Activated naive CD8-positive, alpha-beta T cell (primary cell): ENCODE data around the gene HK1.

Experiments used
- H3K27ac Mint-ChIP-seq: one replicate; pipeline ENCODE4 v1.8.0; 2021; ENCODE audit warnings: mixed read lengths
- H3K27me3 Mint-ChIP-seq: one replicate; pipeline ENCODE4 v1.8.0; 2021; ENCODE audit warnings: mixed read lengths
- H3K36me3 Mint-ChIP-seq: one replicate; pipeline ENCODE4 v1.8.0; 2021; ENCODE audit warnings: mixed read lengths
- H3K4me1 Mint-ChIP-seq: one replicate; pipeline ENCODE4 v1.8.0; 2021; ENCODE audit warnings: low read depth, mixed read lengths
- H3K4me3 Mint-ChIP-seq: one replicate; pipeline ENCODE4 v1.8.0; 2021; ENCODE audit warnings: mild to moderate bottlenecking, mixed read lengths
- H3K9me3 Mint-ChIP-seq: one replicate; pipeline ENCODE4 v1.8.0; 2021; ENCODE audit warnings: low read depth, mixed read lengths

Gene HK1

GRCh38 chr10:69278446-69278963, at the start of gene HK1:
Gene HK1 (plus strand): TSS chr10:69278496.
- no peak within 1 kb of the TSS for H3K4me3 Mint-ChIP-seq
- H3K9me3 Mint-ChIP-seq, result no peaks in the 10 kb centered on the region
- H3K4me1 Mint-ChIP-seq, result no peaks in the 10 kb centered on the region
- H3K36me3 Mint-ChIP-seq, result no peaks in the 10 kb centered on the region
- no peak within 1 kb of the TSS for H3K27ac Mint-ChIP-seq
- peaks cover 3% of the 10 kb centered on the region for H3K27me3 Mint-ChIP-seq

- no peaks in the 10 kb centered on the region for H3K27me3 Mint-ChIP-seq
- H3K27ac Mint-ChIP-seq, result no peak overlapping the region
- no peak overlapping the region for H3K4me3 Mint-ChIP-seq
- peaks cover 50% of the 10 kb centered on the region for H3K4me1 Mint-ChIP-seq
- H3K36me3 Mint-ChIP-seq, result no peaks in the 10 kb centered on the region
- no peaks in the 10 kb centered on the region for H3K9me3 Mint-ChIP-seq
Measured at GRCh38 chr10:69229616-69229916, 48.7 kb upstream of the HK1 start.

GRCh38 chr10:69230128-69230527, 48.2 kb upstream of the HK1 start:
- Mint-ChIP-seq H3K27ac (peak overlapping the region; percentile 24), H3K4me1 (peaks cover 48% of the 10 kb centered on the region), H3K27me3 (no peaks in the 10 kb centered on the region), H3K4me3 (no peak overlapping the region), H3K9me3 (no peaks in the 10 kb centered on the region), H3K36me3 (no peaks in the 10 kb centered on the region)

GRCh38 chr10:69232252-69232651, 46.0 kb upstream of the HK1 start:
- Mint-ChIP-seq H3K4me1 (peaks cover 48% of the 10 kb centered on the region), H3K36me3 (no peaks in the 10 kb centered on the region), H3K27ac (peak overlapping the region; percentile 35), H3K4me3 (no peak overlapping the region), H3K27me3 (no peaks in the 10 kb centered on the region), H3K9me3 (no peaks in the 10 kb centered on the region)

GRCh38 chr10:69232736-69233480, 45.4 kb upstream of the HK1 start:
- H3K27ac Mint-ChIP-seq, result peak overlapping the region; percentile 35
- peaks cover 47% of the 10 kb centered on the region for H3K4me1 Mint-ChIP-seq
- peak overlapping the region; percentile 51 for H3K4me3 Mint-ChIP-seq
- H3K36me3 Mint-ChIP-seq, result no peaks in the 10 kb centered on the region
- no peaks in the 10 kb centered on the region for H3K27me3 Mint-ChIP-seq
- no peaks in the 10 kb centered on the region for H3K9me3 Mint-ChIP-seq

GRCh38 chr10:69234447-69234846, 43.8 kb upstream of the HK1 start:
- peaks cover 31% of the 10 kb centered on the region for H3K4me1 Mint-ChIP-seq
- H3K36me3 Mint-ChIP-seq, result no peaks in the 10 kb centered on the region
- H3K9me3 Mint-ChIP-seq, result no peaks in the 10 kb centered on the region
- H3K27me3 Mint-ChIP-seq, result no peaks in the 10 kb centered on the region
- no peak overlapping the region for H3K27ac Mint-ChIP-seq
- no peak overlapping the region for H3K4me3 Mint-ChIP-seq

GRCh38 chr10:69237528-69238159, 40.7 kb upstream of the HK1 start:
- no peak overlapping the region for H3K4me3 Mint-ChIP-seq
- H3K36me3 Mint-ChIP-seq, result no peaks in the 10 kb centered on the region
- H3K27me3 Mint-ChIP-seq, result no peaks in the 10 kb centered on the region
- H3K27ac Mint-ChIP-seq, result no peak overlapping the region
- H3K9me3 Mint-ChIP-seq, result no peaks in the 10 kb centered on the region
- H3K4me1 Mint-ChIP-seq, result peaks cover 13% of the 10 kb centered on the region

GRCh38 chr10:69239136-69239535, 39.2 kb upstream of the HK1 start:
- Mint-ChIP-seq H3K27ac (no peak overlapping the region), H3K9me3 (no peaks in the 10 kb centered on the region), H3K27me3 (no peaks in the 10 kb centered on the region), H3K4me3 (no peak overlapping the region), H3K4me1 (peaks cover 4% of the 10 kb centered on the region), H3K36me3 (no peaks in the 10 kb centered on the region)

- H3K27ac Mint-ChIP-seq, result no peak overlapping the region
- no peaks in the 10 kb centered on the region for H3K9me3 Mint-ChIP-seq
- H3K4me1 Mint-ChIP-seq, result peaks cover 4% of the 10 kb centered on the region
- no peaks in the 10 kb centered on the region for H3K27me3 Mint-ChIP-seq
- H3K36me3 Mint-ChIP-seq, result no peaks in the 10 kb centered on the region
- no peak overlapping the region for H3K4me3 Mint-ChIP-seq
Measured at GRCh38 chr10:69239816-69240434, 38.4 kb upstream of the HK1 start.

GRCh38 chr10:69240455-69240854, 37.8 kb upstream of the HK1 start:
- H3K9me3 Mint-ChIP-seq, result no peaks in the 10 kb centered on the region
- H3K36me3 Mint-ChIP-seq, result no peaks in the 10 kb centered on the region
- H3K27me3 Mint-ChIP-seq, result no peaks in the 10 kb centered on the region
- H3K4me1 Mint-ChIP-seq, result peaks cover 4% of the 10 kb centered on the region
- no peak overlapping the region for H3K4me3 Mint-ChIP-seq
- no peak overlapping the region for H3K27ac Mint-ChIP-seq

GRCh38 chr10:69241575-69241974, 36.7 kb upstream of the HK1 start:
- no peak overlapping the region for H3K27ac Mint-ChIP-seq
- peaks cover 5% of the 10 kb centered on the region for H3K36me3 Mint-ChIP-seq
- H3K4me3 Mint-ChIP-seq, result no peak overlapping the region
- peaks cover 4% of the 10 kb centered on the region for H3K4me1 Mint-ChIP-seq
- H3K27me3 Mint-ChIP-seq, result no peaks in the 10 kb centered on the region
- no peaks in the 10 kb centered on the region for H3K9me3 Mint-ChIP-seq

GRCh38 chr10:69242040-69242851, 36.0 kb upstream of the HK1 start:
- Mint-ChIP-seq H3K9me3 (no peaks in the 10 kb centered on the region), H3K4me1 (peaks cover 4% of the 10 kb centered on the region), H3K4me3 (no peak overlapping the region), H3K36me3 (peaks cover 5% of the 10 kb centered on the region), H3K27ac (no peak overlapping the region), H3K27me3 (no peaks in the 10 kb centered on the region)

- Mint-ChIP-seq H3K27me3 (no peaks in the 10 kb centered on the region), H3K4me1 (no peaks in the 10 kb centered on the region)
Measured at GRCh38 chr10:69242852-69243212, 35.5 kb upstream of the HK1 start.

GRCh38 chr10:69243817-69244216, 34.5 kb upstream of the HK1 start:
- Mint-ChIP-seq H3K4me1 (no peaks in the 10 kb centered on the region), H3K4me3 (no peak overlapping the region), H3K9me3 (no peaks in the 10 kb centered on the region), H3K27ac (no peak overlapping the region), H3K36me3 (peaks cover 5% of the 10 kb centered on the region), H3K27me3 (no peaks in the 10 kb centered on the region)

More at GRCh38 chr10:69242852-69243212, 35.5 kb upstream of the HK1 start:
- Mint-ChIP-seq H3K27ac (no peak overlapping the region), H3K36me3 (peaks cover 5% of the 10 kb centered on the region), H3K4me3 (no peak overlapping the region), H3K9me3 (no peaks in the 10 kb centered on the region)

- H3K4me3 Mint-ChIP-seq, result no peak overlapping the region
- no peaks in the 10 kb centered on the region for H3K4me1 Mint-ChIP-seq
- no peak overlapping the region for H3K27ac Mint-ChIP-seq
- H3K9me3 Mint-ChIP-seq, result no peaks in the 10 kb centered on the region
- peaks cover 8% of the 10 kb centered on the region for H3K36me3 Mint-ChIP-seq
- no peaks in the 10 kb centered on the region for H3K27me3 Mint-ChIP-seq
Measured at GRCh38 chr10:69246036-69246435, 32.3 kb upstream of the HK1 start.
